Loucy (cell line): ENCODE measurements around the gene CLIC6.

Experiments used
- CTCF ChIP-seq: fragments of 200-600 bp; sonication (generic); conservative IDR thresholded peaks from 2 replicates; pipeline ENCODE4 v1.5.1; 2014; ENCODE audit warnings: mild to moderate bottlenecking, antibody characterized with exemption, low read length
- EZH2phosphoT487 ChIP-seq: fragments of 200-600 bp; IDR thresholded peaks from 2 replicates; pipeline ENCODE4 v1.6.1; 2018; ENCODE audit warnings: antibody characterized with exemption, mild to moderate bottlenecking, moderate library complexity, borderline replicate concordance

- TF ChIP-seq CTCF (no peak), EZH2phosphoT487 (no peak)
Observed at GRCh38 chr21:34674468-34674867, 5.7 kb downstream of the CLIC6 start.
